H1 (cell line): Measurements from ENCODE around the gene HSH2D. TPM values are rescaled to one million over a fixed set of nuclear protein-coding genes. Genes with fewer than 3 reads are reported as not detected.

Experiments used
- CTCF ChIA-PET: fragments of 300-600 bp; sonication (Branson Sonifier 250); formaldehyde crosslinking; loops from one replicate; lab custom pipeline; 2021; ENCODE audit not compliant: partially characterized antibody; lab: Charles Lee
- POLR2A ChIA-PET: fragments of 300-600 bp; sonication (Branson Sonifier 250); formaldehyde crosslinking; loops from one replicate; lab custom pipeline; 2021; ENCODE audit warnings: inconsistent platforms; ENCODE audit not compliant: partially characterized antibody; lab: Charles Lee
- DNase-seq, 2 experiments: peaks; one replicate each; pipeline versions ENCODE4 v3.0.0 to v3.0.0-alpha.2; 2010 to 2022; ENCODE audit warnings: low spot score in 2 of 2, low read depth in 1 of 2, mixed read lengths in 1 of 2
- FAIRE-seq: peaks from 2 replicates; lab custom pipeline; 2011; peaks lifted over from hg19 to GRCh38; lab: Jason Lieb, UNC
- H2AFZ ChIP-seq: 2 replicates; pipeline ENCODE4 v1.8.1; 2012; ENCODE audit warnings: low read length, inconsistent platforms
- H2AK5ac ChIP-seq: 2 replicates; pipeline ENCODE4 v1.6.1; 2013; ENCODE audit warnings: low read depth, low read length
- H2BK120ac ChIP-seq: replicated peaks from 2 replicates; pipeline ENCODE3; 2013; ENCODE audit warnings: low read depth, low read length, inconsistent platforms
- H2BK12ac ChIP-seq: 2 replicates; pipeline ENCODE4 v1.6.1; 2013; ENCODE audit warnings: low read depth, low read length
- H2BK15ac ChIP-seq: 2 replicates; pipeline ENCODE4 v1.6.1; 2013; ENCODE audit warnings: low read length
- H2BK20ac ChIP-seq: 2 replicates; pipeline ENCODE4 v1.6.1; 2013; ENCODE audit warnings: low read length
- H2BK5ac ChIP-seq: 2 replicates; pipeline ENCODE4 v1.6.1; 2013; ENCODE audit warnings: low read depth, low read length
- H3K14ac ChIP-seq: 2 replicates; pipeline ENCODE4 v1.6.1; 2013; ENCODE audit warnings: inconsistent platforms; ENCODE audit not compliant: insufficient read length
- H3K18ac ChIP-seq: 2 replicates; pipeline ENCODE4 v1.6.1; 2013; ENCODE audit warnings: low read length; ENCODE audit errors: extremely low read depth
- H3K23ac ChIP-seq: 2 replicates; pipeline ENCODE4 v1.6.1; 2013; ENCODE audit warnings: inconsistent platforms; ENCODE audit not compliant: insufficient read length
- H3K23me2 ChIP-seq: 2 replicates; pipeline ENCODE4 v1.6.1; 2013; ENCODE audit warnings: low read depth, low read length
- H3K27ac ChIP-seq: 2 replicates; pipeline ENCODE4 v1.6.1; 2011; ENCODE audit warnings: low read depth, low read length, inconsistent platforms
- H3K27me3 ChIP-seq, 4 experiments: replicated peaks in 1 of 4; 1 replicate in 1 of 4; 2 replicates in 3 of 4; pipeline versions ENCODE4 v1.6.1 to v1.8.1; 2011 to 2013; ENCODE audit warnings: low read length in 3 of 4, mild to moderate bottlenecking in 3 of 4, inconsistent platforms in 2 of 4, mixed read lengths in 2 of 4, moderate library complexity in 1 of 4; ENCODE audit not compliant: control insufficient read depth in 3 of 4, insufficient read depth in 3 of 4; ENCODE audit errors: extremely low read depth in 1 of 4
- H3K36me3 ChIP-seq, 4 experiments: 2 replicates each; pipeline versions ENCODE4 v1.6.1 to v1.8.1; 2011 to 2013; ENCODE audit warnings: mild to moderate bottlenecking in 4 of 4, low read length in 3 of 4, moderate library complexity in 2 of 4, control low read depth in 1 of 4, inconsistent platforms in 1 of 4; ENCODE audit not compliant: insufficient read depth in 4 of 4, control insufficient read depth in 2 of 4
- H3K4ac ChIP-seq: replicated peaks from 2 replicates; pipeline ENCODE3; 2013; ENCODE audit warnings: low read length, low read depth, mixed read lengths, inconsistent platforms; ENCODE audit not compliant: insufficient read length
- H3K4me1 ChIP-seq, 4 experiments: replicated peaks in 1 of 4; 1 replicate in 1 of 4; 2 replicates in 3 of 4; pipeline versions ENCODE4 v1.6.1 to v1.8.1; 2011 to 2013; ENCODE audit warnings: low read length in 3 of 4, inconsistent platforms in 2 of 4, mixed read lengths in 1 of 4; ENCODE audit not compliant: insufficient read depth in 4 of 4, control insufficient read depth in 3 of 4
- H3K4me2 ChIP-seq, 2 experiments: 2 replicates each; pipeline versions ENCODE4 v1.6.1 to v1.8.1; 2011 to 2013; ENCODE audit warnings: low read depth in 2 of 2, low read length in 2 of 2, control low read depth in 1 of 2, inconsistent platforms in 1 of 2, mild to moderate bottlenecking in 1 of 2; ENCODE audit not compliant: insufficient read depth in 1 of 2
- H3K4me3 ChIP-seq, 4 experiments: fragments of 200-600, 300-600 bp in 1 of 4; sonication (generic), shearing (Covaris generic), sonication (Bioruptor Twin) in 1 of 4; 2 replicates each; pipeline versions ENCODE4 v1.5.1 to v1.8.1; 2011 to 2016; ENCODE audit warnings: low read length in 4 of 4, low read depth in 3 of 4, control low read depth in 2 of 4, inconsistent platforms in 2 of 4, mild to moderate bottlenecking in 2 of 4, mixed read lengths in 1 of 4, moderate library complexity in 1 of 4; ENCODE audit not compliant: insufficient read depth in 2 of 4; ENCODE audit errors: extremely low read depth in 1 of 4
- H3K56ac ChIP-seq: replicated peaks from 2 replicates; pipeline ENCODE3; 2013; ENCODE audit warnings: low read depth, mild to moderate bottlenecking, mixed read lengths, low read length, inconsistent platforms; ENCODE audit not compliant: insufficient read length
- H3K79me1 ChIP-seq: 2 replicates; pipeline ENCODE4 v1.6.1; 2013; ENCODE audit warnings: low read depth, low read length, control low read depth
- H3K79me2 ChIP-seq, 2 experiments: 2 replicates each; pipeline versions ENCODE4 v1.6.1 to v1.8.1; 2012 to 2013; ENCODE audit warnings: low read length in 2 of 2, mild to moderate bottlenecking in 2 of 2, inconsistent platforms in 1 of 2; ENCODE audit not compliant: insufficient read depth in 2 of 2, control insufficient read depth in 1 of 2
- H3K9ac ChIP-seq, 4 experiments: replicated peaks in 1 of 4; 1 replicate in 1 of 4; 2 replicates in 3 of 4; pipeline versions ENCODE4 v1.6.1 to v1.8.1; 2011 to 2013; ENCODE audit warnings: low read depth in 3 of 4, low read length in 3 of 4, control low read depth in 2 of 4, mild to moderate bottlenecking in 2 of 4, moderate library complexity in 2 of 4, inconsistent platforms in 1 of 4; ENCODE audit errors: extremely low read depth in 1 of 4
- H3K9me3 ChIP-seq, 2 experiments: 2 replicates each; pipeline versions ENCODE4 v1.6.1 to v1.8.1; 2012 to 2013; ENCODE audit warnings: mild to moderate bottlenecking in 2 of 2, moderate library complexity in 2 of 2, control low read depth in 1 of 2, inconsistent platforms in 1 of 2, low read depth in 1 of 2, low read length in 1 of 2, mixed read lengths in 1 of 2; ENCODE audit not compliant: insufficient read depth in 2 of 2
- H4K20me1 ChIP-seq, 2 experiments: replicated peaks in 1 of 2; 2 replicates each; pipeline versions ENCODE3 to v1.8.1; 2011 to 2013; ENCODE audit warnings: inconsistent platforms in 2 of 2, low read length in 2 of 2, mild to moderate bottlenecking in 1 of 2; ENCODE audit not compliant: insufficient read depth in 2 of 2, control insufficient read depth in 1 of 2
- H4K5ac ChIP-seq: 2 replicates; pipeline ENCODE4 v1.6.1; 2013; ENCODE audit warnings: low read length, low read depth, mixed read lengths, inconsistent platforms; ENCODE audit not compliant: insufficient read length
- H4K8ac ChIP-seq: 2 replicates; pipeline ENCODE4 v1.8.0; 2013; ENCODE audit warnings: mild to moderate bottlenecking, moderate library complexity, low read length, inconsistent platforms; ENCODE audit not compliant: insufficient read depth; ENCODE audit errors: extremely low read depth
- H4K91ac ChIP-seq: replicated peaks from 2 replicates; pipeline ENCODE3; 2013; ENCODE audit warnings: low read length, mixed read lengths, inconsistent platforms; ENCODE audit not compliant: insufficient read length
- SRF ChIP-seq: IDR thresholded peaks from 2 replicates; pipeline ENCODE4 v1.6.1; 2011; ENCODE audit warnings: mild to moderate bottlenecking, low read depth, low read length, moderate library complexity
- TAF1 ChIP-seq: IDR thresholded peaks from 2 replicates; pipeline ENCODE4 v1.6.1; 2011; ENCODE audit warnings: mild to moderate bottlenecking, low read depth, low read length
- ZNF274 ChIP-seq: IDR thresholded peaks from 2 replicates; pipeline ENCODE4 v1.7.0; 2012; ENCODE audit warnings: low read length, borderline replicate concordance; ENCODE audit errors: extremely low read depth
- whole genome bisulfite sequencing, 2 experiments: shearing (Covaris generic) in 1 of 2; methylation state at CpG; one replicate each; pipeline versions ENCODE4 v1.1.6 to v1.1.7; 2013 to 2015; ENCODE audit warnings: low lambda C conversion rate in 2 of 2, mixed read lengths in 2 of 2, inconsistent platforms in 1 of 2, low coverage in 1 of 2, missing lambda C conversion rate in 1 of 2; ENCODE audit not compliant: insufficient replicate concordance in 2 of 2, insufficient coverage in 1 of 2, insufficient read length in 1 of 2; ENCODE audit errors: extremely low coverage in 1 of 2, missing lambda C conversion rate in 1 of 2; 5-methylcytosine and 5-hydroxymethylcytosine counted together
- polyA plus RNA-seq, 7 experiments: library from polyadenylated mRNA; depleted of rRNA in 3 of 7; stranded (reverse) in 5 of 7; unstranded in 2 of 7; fragments of >200 nt in 5 of 7; fragments of 200-250 nt in 2 of 7; gene quantifications; 1 replicate in 5 of 7; 2 replicates in 1 of 7; 4 replicates in 1 of 7; pipeline versions ENCODE4 v1.2.1 to v1.2.3, GENCODE V29; 2011 to 2013; ENCODE audit warnings: missing spikeins in 2 of 7, mixed read lengths in 2 of 7
- total RNA-seq: library from RNA; stranded (reverse); fragmentation: NEBNext Ultra II Directional; extraction: Animal tissue kit (Norgen Biotek cat#: 25700); gene quantifications from 2 replicates; pipeline ENCODE4 v1.2.1, GENCODE V29; 2021
- TF ChIP-seq, protein P1 (sequence below), 3 experiments: IDR thresholded peaks; 1 replicate in 2 of 3; 2 replicates in 1 of 3; pipeline versions ENCODE4 v1.5.1 to v1.6.1; 2011; ENCODE audit warnings: low read length in 3 of 3, mild to moderate bottlenecking in 3 of 3, inconsistent platforms in 2 of 3, low read depth in 1 of 3, moderate library complexity in 1 of 3; ENCODE audit not compliant: insufficient read depth in 1 of 3; ENCODE audit errors: control extremely low read depth in 1 of 3

Gene HSH2D
- total and polyA plus RNA-seq, 2 of the 8 experiments (the other 6 are each of a cell fraction or from before 2014, with no cell fraction given): 0.67 to 1.6 TPM

GRCh38 chr19:16200038-16201010 lies 56.8 kb downstream of the HSH2D start:
- no peak overlapping the region for H3K4ac ChIP-seq
- TF ChIP-seq, protein P1, sequence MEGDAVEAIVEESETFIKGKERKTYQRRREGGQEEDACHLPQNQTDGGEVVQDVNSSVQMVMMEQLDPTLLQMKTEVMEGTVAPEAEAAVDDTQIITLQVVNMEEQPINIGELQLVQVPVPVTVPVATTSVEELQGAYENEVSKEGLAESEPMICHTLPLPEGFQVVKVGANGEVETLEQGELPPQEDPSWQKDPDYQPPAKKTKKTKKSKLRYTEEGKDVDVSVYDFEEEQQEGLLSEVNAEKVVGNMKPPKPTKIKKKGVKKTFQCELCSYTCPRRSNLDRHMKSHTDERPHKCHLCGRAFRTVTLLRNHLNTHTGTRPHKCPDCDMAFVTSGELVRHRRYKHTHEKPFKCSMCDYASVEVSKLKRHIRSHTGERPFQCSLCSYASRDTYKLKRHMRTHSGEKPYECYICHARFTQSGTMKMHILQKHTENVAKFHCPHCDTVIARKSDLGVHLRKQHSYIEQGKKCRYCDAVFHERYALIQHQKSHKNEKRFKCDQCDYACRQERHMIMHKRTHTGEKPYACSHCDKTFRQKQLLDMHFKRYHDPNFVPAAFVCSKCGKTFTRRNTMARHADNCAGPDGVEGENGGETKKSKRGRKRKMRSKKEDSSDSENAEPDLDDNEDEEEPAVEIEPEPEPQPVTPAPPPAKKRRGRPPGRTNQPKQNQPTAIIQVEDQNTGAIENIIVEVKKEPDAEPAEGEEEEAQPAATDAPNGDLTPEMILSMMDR (IDR thresholded peaks at IDR 0.05; ENCODE audit: control extremely low read depth in 1 of 3, insufficient read depth in 1 of 3, low read depth in 1 of 3, low read length in 3 of 3): 0 out of 4 replicates have a peak, but pooled peaks of 1 of the 3 experiments have one; percentile 4
- TF ChIP-seq TAF1 (no peak), SRF (no peak), ZNF274 (no peak)
- H3K56ac ChIP-seq: no peak overlapping the region
- H3K4me2 ChIP-seq: no peak overlapping the region
- no peak overlapping the region for H2AFZ ChIP-seq
- CTCF ChIA-PET: no interaction called here
- H2BK20ac ChIP-seq: no peak overlapping the region
- FAIRE-seq (no peak), DNase-seq (no peak)
- H3K4me1 ChIP-seq: no peaks in the 10 kb centered on the region; a peak in 1 of 7 replicates
- no peak overlapping the region for H2BK12ac ChIP-seq
- H2AK5ac ChIP-seq: no peak overlapping the region
- no peak overlapping the region for H3K14ac ChIP-seq
- H3K23ac ChIP-seq: no peak overlapping the region
- peaks cover 6% of the 10 kb centered on the region for H3K79me1 ChIP-seq
- no peak overlapping the region for H4K91ac ChIP-seq
- H3K9ac ChIP-seq: no peak overlapping the region
- H3K27ac ChIP-seq: no peak overlapping the region
- H2BK15ac ChIP-seq: no peak overlapping the region
- no peaks in the 10 kb centered on the region for H3K9me3 ChIP-seq
- no peaks in the 10 kb centered on the region for H3K36me3 ChIP-seq
- no peak overlapping the region for H3K4me3 ChIP-seq
- H4K5ac ChIP-seq: no peak overlapping the region
- POLR2A ChIA-PET: no interaction called here
- no peak overlapping the region for H4K8ac ChIP-seq
- H3K23me2 ChIP-seq: peaks cover 8% of the 10 kb centered on the region; the same call in 1 of the 2 replicates
- WGBS, 2 experiments: 82% methylated on average over 20 of the region's 20 CpGs; no CpG with 5 or more reads in 1 of the 2 experiments
- no peaks in the 10 kb centered on the region for H3K27me3 ChIP-seq
- peaks cover 2 to 12% of the 10 kb centered on the region in 2 experiments for H4K20me1 ChIP-seq
- peaks cover 0 to 6% of the 10 kb centered on the region in 2 experiments; a peak in 1 of 4 replicates for H3K79me2 ChIP-seq
- H2BK120ac ChIP-seq: no peak overlapping the region
- no peak overlapping the region for H3K18ac ChIP-seq
- H2BK5ac ChIP-seq: no peak overlapping the region
